ENCODE results near the gene PRRX2. TPM values are rescaled to one million over a fixed set of nuclear protein-coding genes. Genes with fewer than 3 reads are reported as not detected.
"Not testable (repeated sequence)": the region's sequence is repeated elsewhere in the genome, so short reads cannot be mapped to it uniquely, and the experiment has no call there.

PRRX2 gene
- total RNA-seq, 1 donor from 2014 or later = not detected

- ATAC-seq (ENCODE audit: low read depth) (no peak), DNase-seq (no peak)
- Mint-ChIP-seq H3K36me3 (ENCODE audit: low read depth) (no peaks in the 10 kb centered on the region), H3K4me3 (no peak overlapping the region), H3K27me3 (peaks cover 6% of the 10 kb centered on the region), H3K4me1 (no peaks in the 10 kb centered on the region), H3K9me3 (no peaks in the 10 kb centered on the region), H3K27ac (no peak overlapping the region)
- POLR2A ChIA-PET = no interaction called here
- no peak for TF ChIP-seq CTCF (IDR thresholded peaks at IDR 0.05)
- CTCF ChIA-PET = interaction anchor here (1.7 kb wide), 1 partner anchor 9 kb away, joined by 6 read pairs; no protein-coding TSS in a partner anchor
- intact Hi-C loops (cut with micrococcal nuclease) = no loop called here
These were observed 80.8 kb downstream of the PRRX2 start for GRCh38 chr9:129746092-129746777.

- TF ChIP-seq CTCF (IDR thresholded peaks at IDR 0.05) = no peak
- Mint-ChIP-seq H3K27ac (no peak overlapping the region), H3K9me3 (no peaks in the 10 kb centered on the region), H3K4me3 (no peak overlapping the region), H3K4me1 (peaks cover 2% of the 10 kb centered on the region), H3K27me3 (peaks cover 20% of the 10 kb centered on the region), H3K36me3 (ENCODE audit: low read depth) (no peaks in the 10 kb centered on the region)
- ChIA-PET CTCF (no interaction called here), POLR2A (no interaction called here)
- intact Hi-C loops (cut with micrococcal nuclease) = no loop called here
- no peak for ATAC-seq (ENCODE audit: low read depth)
- DNase-seq = no peak
These were observed 82.8 kb downstream of the PRRX2 start for GRCh38 chr9:129748249-129748648.

GRCh38 chr9:129749052-129749451, 83.6 kb downstream of the PRRX2 start:
- not testable (repeated sequence) for H3K27ac Mint-ChIP-seq
- CTCF ChIA-PET = interaction anchor here (0.6 kb wide), 1 partner anchor 11 kb away, joined by 3 read pairs; no protein-coding TSS in a partner anchor

GRCh38 chr9:129749575-129749974, 84.1 kb downstream of the PRRX2 start:
- POLR2A ChIA-PET = interaction anchor here (0.6 to 1.0 kb wide), 2 partner anchors 15 to 98 kb away, joined by 3 to 4 read pairs; no protein-coding TSS in a partner anchor
- no peak overlapping the region for H3K4me3 Mint-ChIP-seq
- intact Hi-C loops (cut with micrococcal nuclease) = no loop called here
- no peak for DNase-seq
- H3K27me3 Mint-ChIP-seq = peaks cover 28% of the 10 kb centered on the region
- TF ChIP-seq CTCF (IDR thresholded peaks at IDR 0.05) = no peak
- no peak for ATAC-seq (ENCODE audit: low read depth)
- CTCF ChIA-PET = interaction anchor here (0.6 kb wide), 1 partner anchor 12 kb away, joined by 3 read pairs; no protein-coding TSS in a partner anchor
- H3K27ac Mint-ChIP-seq = no peak overlapping the region
- peaks cover 2% of the 10 kb centered on the region for H3K4me1 Mint-ChIP-seq
- H3K36me3 Mint-ChIP-seq (ENCODE audit: low read depth) = no peaks in the 10 kb centered on the region
- H3K9me3 Mint-ChIP-seq = no peaks in the 10 kb centered on the region

More at GRCh38 chr9:129749052-129749451, 83.6 kb downstream of the PRRX2 start:
- POLR2A ChIA-PET = interaction anchor here (1.0 kb wide), 1 partner anchor 15 kb away, joined by 3 read pairs; no protein-coding TSS in a partner anchor
- DNase-seq; H3K4me3 Mint-ChIP-seq; H3K9me3 Mint-ChIP-seq; intact Hi-C loops (cut with micrococcal nuclease); H3K36me3 Mint-ChIP-seq (ENCODE audit: low read depth); ATAC-seq (ENCODE audit: low read depth); H3K4me1 Mint-ChIP-seq: not testable (repeated sequence)
- peaks cover 25% of the 10 kb centered on the region for H3K27me3 Mint-ChIP-seq

GRCh38 chr9:129750013-129750638, 84.7 kb downstream of the PRRX2 start:
- Mint-ChIP-seq H3K27me3 (peaks cover 26% of the 10 kb centered on the region), H3K4me3 (no peak overlapping the region), H3K27ac (no peak overlapping the region), H3K36me3 (ENCODE audit: low read depth) (no peaks in the 10 kb centered on the region), H3K4me1 (peaks cover 2% of the 10 kb centered on the region), H3K9me3 (no peaks in the 10 kb centered on the region)
- DNase-seq (no peak), ATAC-seq (ENCODE audit: low read depth) (no peak)
- CTCF ChIA-PET = no interaction called here
- intact Hi-C loops (cut with micrococcal nuclease) = no loop called here
- POLR2A ChIA-PET = interaction anchor here (0.6 to 1.0 kb wide), 2 partner anchors 16 to 97 kb away, joined by 3 to 4 read pairs; no protein-coding TSS in a partner anchor
- no peak for TF ChIP-seq CTCF (IDR thresholded peaks at IDR 0.05)
